HCT116 (cell line): ENCODE results near the gene PPIH. TPM values are rescaled to one million over a fixed set of nuclear protein-coding genes. Genes with fewer than 3 reads are reported as not detected.
"Not testable (repeated sequence)": the region's sequence is repeated elsewhere in the genome, so short reads cannot be mapped to it uniquely, and the experiment has no call there.

Source experiments
- ATAC-seq: fragments of 200-7000 bp; cut with Tn5 transposase; 2 replicates; pipeline ENCODE4 v1.9.1; 2020; ENCODE audit warnings: mild to moderate bottlenecking, moderate library complexity
- BruUV-seq: library from RNA; stranded (reverse); fragments of 400-500 nt; replicated peaks from 2 replicates; lab custom pipeline; 2021; lab: Mats Ljungman, UMichigan
- CTCF ChIA-PET: fragments of 300-600 bp; sonication (Branson Sonifier 250); formaldehyde crosslinking; loops from one replicate; lab custom pipeline; 2021; ENCODE audit warnings: antibody characterized with exemption; lab: Charles Lee
- POLR2A ChIA-PET: fragments of 300-600, 350-600 bp; sonication (Branson Sonifier 250); formaldehyde crosslinking; loops from one replicate; lab custom pipeline; 2021; ENCODE audit warnings: antibody characterized with exemption; lab: Charles Lee
- RAD21 ChIA-PET, 2 experiments: fragments of 300-600 bp; sonication (Branson Sonifier 250); formaldehyde crosslinking; loops; one replicate each; lab custom pipeline; 2023; ENCODE audit warnings: low total read pairs in 2 of 2; ENCODE audit not compliant: uncharacterized antibody in 2 of 2, unreplicated experiment in 2 of 2, low non-redundant PET in 1 of 2; lab: Charles Lee
- DNase-seq: peaks from one replicate; pipeline ENCODE4 v3.0.0-alpha.2; 2010; ENCODE audit warnings: low read depth, low spot score
- H2AFZ ChIP-seq: fragments of 200-600 bp; shearing (Covaris generic), sonication (generic); 2 replicates; pipeline ENCODE4 v1.6.1; 2017; ENCODE audit warnings: low read depth, mixed run types, mixed read lengths, antibody characterized with exemption, low read length; ENCODE audit not compliant: poor library complexity, severe bottlenecking
- H3K27ac ChIP-seq: 2 replicates; pipeline ENCODE4 v1.5.1; 2012; ENCODE audit warnings: low read depth, low read length
- H3K27me3 ChIP-seq: fragments of 200-600 bp; sonication (generic); 2 replicates; pipeline ENCODE4 v1.6.1; 2016; ENCODE audit warnings: mixed run types, low read length, mixed read lengths; ENCODE audit not compliant: insufficient read depth
- H3K36me3 ChIP-seq, 2 experiments: fragments of 200-500 bp in 1 of 2; fragments of 200-600 bp in 1 of 2; sonication (Bioruptor generic) in 1 of 2; sonication (generic) in 1 of 2; 2 replicates each; pipeline versions ENCODE4 v1.5.1 to v1.6.1; 2014 to 2016; ENCODE audit warnings: low read length in 2 of 2, inconsistent platforms in 1 of 2, mixed read lengths in 1 of 2, mixed run types in 1 of 2; ENCODE audit not compliant: insufficient read depth in 2 of 2, control insufficient read depth in 1 of 2
- H3K4me1 ChIP-seq, 2 experiments: fragments of 200-600 bp in 1 of 2; sonication (generic) in 1 of 2; 2 replicates each; pipeline versions ENCODE4 v1.5.1 to v1.6.1; 2012 to 2017; ENCODE audit warnings: low read length in 2 of 2, inconsistent platforms in 1 of 2, mild to moderate bottlenecking in 1 of 2, mixed read lengths in 1 of 2, mixed run types in 1 of 2, moderate library complexity in 1 of 2; ENCODE audit not compliant: insufficient read depth in 2 of 2, control insufficient read depth in 1 of 2
- H3K4me2 ChIP-seq: fragments of 200-600 bp; sonication (generic); 2 replicates; pipeline ENCODE4 v1.6.1; 2017; ENCODE audit warnings: mixed run types, low read length, mixed read lengths
- H3K4me3 ChIP-seq, 2 experiments: fragments of 200-600 bp in 1 of 2; sonication (generic) in 1 of 2; replicated peaks in 1 of 2; 2 replicates each; pipeline ENCODE4 v1.5.1; 2011 to 2016; ENCODE audit warnings: low read length in 2 of 2, control low read depth in 1 of 2, low read depth in 1 of 2, mild to moderate bottlenecking in 1 of 2, mixed read lengths in 1 of 2, mixed run types in 1 of 2
- H3K79me2 ChIP-seq: fragments of 200-600 bp; sonication (generic); 2 replicates; pipeline ENCODE4 v1.6.1; 2017; ENCODE audit warnings: mild to moderate bottlenecking, mixed run types, low read length, moderate library complexity, mixed read lengths; ENCODE audit not compliant: insufficient read depth
- H3K9ac ChIP-seq: fragments of 200-600 bp; sonication (generic); 2 replicates; pipeline ENCODE4 v1.6.1; 2016; ENCODE audit warnings: low read length, mixed read lengths
- H3K9me2 ChIP-seq: fragments of 200-600 bp; sonication (generic), shearing (Covaris generic); 2 replicates; pipeline ENCODE4 v1.6.1; 2017; ENCODE audit warnings: mixed run types, mild to moderate bottlenecking, moderate library complexity; ENCODE audit not compliant: insufficient read depth
- H3K9me3 ChIP-seq, 2 experiments: fragments of 200-500 bp in 1 of 2; fragments of 200-600 bp in 1 of 2; sonication (Bioruptor generic) in 1 of 2; sonication (generic) in 1 of 2; 2 replicates each; pipeline ENCODE4 v1.6.1; 2014 to 2017; ENCODE audit warnings: low read length in 2 of 2, mixed read lengths in 2 of 2, inconsistent platforms in 1 of 2, low read depth in 1 of 2, mild to moderate bottlenecking in 1 of 2, mixed run types in 1 of 2, moderate library complexity in 1 of 2; ENCODE audit not compliant: control insufficient read depth in 1 of 2, insufficient read depth in 1 of 2
- H4K20me1 ChIP-seq: fragments of 200-600 bp; sonication (generic), shearing (Covaris generic); 2 replicates; pipeline ENCODE4 v1.6.1; 2017; ENCODE audit warnings: mixed run types, mild to moderate bottlenecking, moderate library complexity; ENCODE audit not compliant: insufficient read depth
- EGR1 ChIP-seq: IDR thresholded peaks from 2 replicates; pipeline ENCODE4 v1.6.1; 2012; ENCODE audit warnings: low read depth
- ELF1 ChIP-seq: IDR thresholded peaks from 2 replicates; pipeline ENCODE4 v1.6.1; 2012; ENCODE audit warnings: low read depth, borderline replicate concordance
- POLR2A ChIP-seq: IDR thresholded peaks from 2 replicates; pipeline ENCODE4 v1.7.0; 2011; ENCODE audit warnings: borderline replicate concordance; ENCODE audit not compliant: insufficient read depth, insufficient read length; ENCODE audit errors: extremely low read depth
- REST ChIP-seq: IDR thresholded peaks from 2 replicates; pipeline ENCODE4 v1.6.1; 2012; ENCODE audit warnings: low read depth
- intact Hi-C: fragments of 100-400 bp; cut with micrococcal nuclease; formaldehyde crosslinking; loops from 2 replicates; pipeline ENCODE4 v1.10.0; 2022
- total RNA-seq: library from RNA; stranded (reverse); gene quantifications from one replicate; pipeline ENCODE4 v1.2.1, GENCODE V29; 2021; ENCODE audit not compliant: unreplicated experiment

The PPIH gene
- total RNA-seq, 1 experiment from 2014 or later: 100 TPM

- no peaks in the 10 kb centered on the region for H3K4me1 ChIP-seq
- H3K27ac ChIP-seq: no peak overlapping the region
- POLR2A ChIA-PET: no interaction called here
These were observed 55.1 kb downstream of the PPIH start for GRCh38 chr1:42713293-42713692.

GRCh38 chr1:42714441-42714840 is 56.2 kb downstream of the PPIH start:
- DNase-seq, CTCF ChIA-PET, H3K9me3 ChIP-seq, H3K9ac ChIP-seq, ATAC-seq, H3K4me1 ChIP-seq, H3K9me2 ChIP-seq, POLR2A ChIA-PET, intact Hi-C loops, H4K20me1 ChIP-seq, RAD21 ChIA-PET, H3K27me3 ChIP-seq, H3K27ac ChIP-seq, H3K4me2 ChIP-seq, H2AFZ ChIP-seq, H3K4me3 ChIP-seq, BruUV-seq: not testable (repeated sequence)
- peaks cover 48% of the 10 kb centered on the region for H3K79me2 ChIP-seq
- peaks cover 0 to 16% of the 10 kb centered on the region in 2 experiments; a peak in 2 of 4 replicates for H3K36me3 ChIP-seq

More at GRCh38 chr1:42713293-42713692, 55.1 kb downstream of the PPIH start:
- ATAC-seq (no peak), DNase-seq (no peak)
- ChIA-PET CTCF (no interaction called here), RAD21 (no interaction called here)
- intact Hi-C loops: no loop called here
- no peak for TF ChIP-seq REST
- TF ChIP-seq POLR2A: no peak
- no peak for TF ChIP-seq ELF1
- no peak for TF ChIP-seq EGR1
- Histone ChIP-seq H3K9me3 (no peaks in the 10 kb centered on the region), H3K79me2 (peaks cover 53% of the 10 kb centered on the region), H3K4me3 (no peak overlapping the region), H3K9ac (no peak overlapping the region), H3K27me3 (no peaks in the 10 kb centered on the region), H2AFZ (no peak overlapping the region), H3K4me2 (no peak overlapping the region), H4K20me1 (no peaks in the 10 kb centered on the region), H3K9me2 (no peaks in the 10 kb centered on the region), H3K36me3 (peaks cover 0 to 16% of the 10 kb centered on the region in 2 experiments; a peak in 2 of 4 replicates)
- no TSS peak for BruUV-seq
